Measurements from ENCODE around the gene EEF1AKMT3.
A peak's percentile ranks its signal among the peaks of the same experiment; 100 is the strongest.

EEF1AKMT3 gene

GRCh38 chr12:57751788-57752667, 20.4 kb upstream of the EEF1AKMT3 start, which contains the start of gene CDK4:
Gene CDK4, minus strand, starts transcription at chr12:57752310. Its CDS starts 593 bp downstream, at chr12:57751717.
- DNase-seq, result peak; percentile 96

- DNase-seq, result no peak
Observed at GRCh38 chr12:57752668-57753000, 19.8 kb upstream of the EEF1AKMT3 start.

GRCh38 chr12:57753756-57754337, 18.6 kb upstream of the EEF1AKMT3 start:
- DNase-seq, result no peak

- peak; percentile 77 for DNase-seq
Observed at GRCh38 chr12:57754411-57755193, 17.8 kb upstream of the EEF1AKMT3 start, which contains the start of gene MARCHF9. Gene MARCHF9, plus strand, starts transcription at chr12:57755103. Its CDS starts 426 bp downstream, at chr12:57755529.

DNA sequence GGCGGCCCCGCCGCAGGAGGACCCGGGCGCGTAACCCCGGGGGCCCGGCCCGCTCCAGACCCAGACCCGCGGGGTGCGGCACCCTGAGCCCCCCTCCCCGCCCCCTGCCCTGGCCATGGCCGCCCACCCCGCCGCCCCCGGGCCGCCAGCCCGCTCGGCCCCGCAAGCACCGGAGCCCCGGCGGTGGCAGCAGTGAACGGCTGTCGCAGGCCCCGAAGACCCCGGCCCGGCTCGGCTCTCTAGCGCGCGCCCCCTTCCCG, 17.3 kb upstream of the EEF1AKMT3 start:
- DNase-seq, result no peak

DNA sequence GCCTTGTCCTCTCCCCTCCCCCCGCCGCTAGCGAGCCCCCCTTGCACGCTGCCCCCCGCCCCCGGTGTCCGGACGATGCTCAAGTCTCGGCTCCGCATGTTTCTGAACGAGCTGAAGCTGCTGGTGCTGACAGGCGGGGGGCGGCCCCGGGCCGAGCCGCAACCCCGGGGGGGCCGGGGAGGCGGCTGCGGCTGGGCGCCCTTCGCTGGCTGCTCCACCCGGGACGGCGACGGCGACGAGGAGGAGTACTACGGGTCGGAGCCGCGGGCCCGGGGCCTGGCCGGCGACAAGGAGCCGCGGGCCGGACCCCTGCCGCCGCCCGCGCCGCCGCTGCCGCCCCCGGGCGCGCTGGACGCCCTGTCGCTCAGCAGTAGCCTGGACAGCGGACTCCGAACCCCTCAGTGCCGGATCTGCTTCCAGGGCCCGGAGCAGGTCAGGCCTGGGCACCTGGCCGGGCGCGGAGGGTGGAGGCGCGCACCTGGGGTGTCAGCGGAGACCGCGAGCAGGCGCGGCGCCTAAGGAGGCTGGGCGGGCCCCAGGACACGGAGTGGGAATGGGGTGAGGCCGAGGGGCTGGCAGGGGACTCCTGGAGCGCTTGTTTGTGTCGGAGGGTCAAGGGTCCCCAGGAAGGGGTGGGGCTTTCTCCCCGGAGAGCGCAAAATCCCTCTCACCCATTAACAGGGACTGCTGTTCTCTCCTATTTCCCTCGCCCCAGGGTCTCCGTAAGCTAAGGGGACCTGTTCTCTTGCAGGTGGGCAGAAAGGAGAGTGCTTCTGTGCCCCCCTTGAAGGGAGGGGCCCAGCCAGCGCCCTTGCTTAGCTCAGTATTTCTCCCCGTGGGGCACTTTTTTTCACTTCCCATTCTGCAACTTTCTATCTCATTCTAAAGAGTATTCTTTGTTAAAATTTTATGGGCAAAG, 16.7 kb upstream of the EEF1AKMT3 start:
- no peak for DNase-seq

GRCh38 chr12:57756406-57757341, 15.7 kb upstream of the EEF1AKMT3 start:
- DNase-seq, result peak; percentile 71

- no peak for DNase-seq
Observed at GRCh38 chr12:57757771-57758170, 14.6 kb upstream of the EEF1AKMT3 start.

DNA sequence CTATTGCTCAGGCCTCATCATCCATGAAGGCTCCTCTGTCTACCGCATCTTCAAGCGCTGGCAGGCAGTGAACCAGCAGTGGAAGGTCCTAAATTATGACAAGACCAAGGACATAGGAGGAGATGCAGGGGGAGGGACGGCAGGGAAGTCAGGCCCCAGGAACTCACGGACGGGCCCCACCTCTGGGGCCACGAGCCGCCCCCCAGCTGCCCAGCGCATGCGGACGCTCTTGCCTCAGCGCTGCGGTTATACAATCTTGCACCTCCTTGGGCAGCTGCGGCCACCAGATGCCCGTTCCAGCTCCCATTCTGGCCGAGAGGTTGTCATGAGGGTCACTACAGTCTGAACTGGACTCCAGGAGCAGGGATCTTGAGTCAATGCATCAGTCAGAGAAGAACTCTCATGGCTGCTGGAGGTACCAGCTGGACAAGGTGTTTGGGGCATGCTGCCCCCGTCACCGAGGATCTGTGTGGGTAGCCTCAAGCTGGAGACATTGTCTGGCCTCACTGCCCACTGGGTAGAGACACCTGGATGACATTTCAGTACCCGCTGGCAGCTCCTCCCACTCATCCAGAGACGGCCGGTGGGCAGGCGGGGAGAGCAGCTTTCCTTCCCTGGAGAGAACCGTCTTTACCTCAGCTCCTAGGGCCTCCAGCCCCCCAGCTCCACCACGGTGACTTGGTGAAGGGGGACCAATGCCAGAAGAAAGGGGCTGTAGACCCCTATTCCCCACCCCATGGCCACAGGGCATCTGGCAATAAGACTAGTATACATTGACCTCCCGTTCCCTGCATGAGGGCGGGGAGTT, 13.7 kb upstream of the EEF1AKMT3 start:
- DNase-seq, result no peak

GRCh38 chr12:57759360-57759980, 12.9 kb upstream of the EEF1AKMT3 start:
- no peak for DNase-seq

DNA sequence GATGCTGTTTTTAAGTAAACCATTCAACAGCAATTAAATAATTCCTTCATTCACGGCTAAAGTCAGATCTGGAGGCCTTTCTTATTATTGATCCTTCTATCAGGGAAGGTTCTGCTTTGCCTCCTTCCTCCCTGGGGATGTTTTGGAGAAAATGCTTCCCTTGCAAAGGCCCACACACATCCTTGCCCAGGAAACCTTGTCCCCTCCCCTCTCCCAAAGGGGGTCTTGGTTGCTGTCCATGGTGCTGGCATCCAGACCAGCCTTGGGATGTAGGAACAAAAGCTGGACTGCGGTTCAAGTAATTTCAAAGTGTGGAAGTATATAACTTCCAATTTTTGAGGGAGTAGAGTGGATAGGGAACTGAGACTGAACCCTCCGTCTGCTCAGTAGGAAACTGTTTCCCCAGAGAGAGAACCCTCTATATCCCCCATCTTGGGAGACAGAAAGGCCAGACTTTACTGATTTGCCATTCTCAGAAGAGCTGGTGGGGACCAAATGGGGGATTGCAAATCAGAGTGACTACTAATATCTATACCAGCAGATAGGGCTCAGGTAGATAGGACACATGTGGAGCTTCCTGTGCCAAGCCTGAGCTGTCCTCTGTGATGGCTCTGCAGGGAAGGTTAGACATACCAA, 11.9 kb upstream of the EEF1AKMT3 start:
- DNase-seq, result no peak

GRCh38 chr12:57761391-57761998, 10.9 kb upstream of the EEF1AKMT3 start:
- no peak for DNase-seq

DNA sequence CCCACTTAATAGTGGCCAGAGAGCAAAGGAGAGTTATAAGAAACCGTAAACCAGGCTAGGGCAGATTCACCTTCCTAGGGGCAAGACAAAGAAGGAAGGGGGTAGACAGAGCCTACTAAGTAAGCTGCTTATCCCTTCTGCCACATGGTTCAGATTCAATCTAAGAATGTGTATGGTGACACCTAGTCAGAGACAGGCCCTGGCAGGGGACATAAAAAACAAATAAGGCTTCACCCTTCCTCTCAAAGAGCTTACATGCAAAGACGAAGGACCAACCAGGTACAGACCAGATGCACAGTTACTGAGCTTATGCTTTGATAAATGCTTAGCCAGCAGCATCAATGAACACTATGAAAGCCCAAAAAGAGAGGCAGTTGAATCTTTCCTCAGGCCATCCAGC, 10.0 kb upstream of the EEF1AKMT3 start:
- no peak for DNase-seq

DNA sequence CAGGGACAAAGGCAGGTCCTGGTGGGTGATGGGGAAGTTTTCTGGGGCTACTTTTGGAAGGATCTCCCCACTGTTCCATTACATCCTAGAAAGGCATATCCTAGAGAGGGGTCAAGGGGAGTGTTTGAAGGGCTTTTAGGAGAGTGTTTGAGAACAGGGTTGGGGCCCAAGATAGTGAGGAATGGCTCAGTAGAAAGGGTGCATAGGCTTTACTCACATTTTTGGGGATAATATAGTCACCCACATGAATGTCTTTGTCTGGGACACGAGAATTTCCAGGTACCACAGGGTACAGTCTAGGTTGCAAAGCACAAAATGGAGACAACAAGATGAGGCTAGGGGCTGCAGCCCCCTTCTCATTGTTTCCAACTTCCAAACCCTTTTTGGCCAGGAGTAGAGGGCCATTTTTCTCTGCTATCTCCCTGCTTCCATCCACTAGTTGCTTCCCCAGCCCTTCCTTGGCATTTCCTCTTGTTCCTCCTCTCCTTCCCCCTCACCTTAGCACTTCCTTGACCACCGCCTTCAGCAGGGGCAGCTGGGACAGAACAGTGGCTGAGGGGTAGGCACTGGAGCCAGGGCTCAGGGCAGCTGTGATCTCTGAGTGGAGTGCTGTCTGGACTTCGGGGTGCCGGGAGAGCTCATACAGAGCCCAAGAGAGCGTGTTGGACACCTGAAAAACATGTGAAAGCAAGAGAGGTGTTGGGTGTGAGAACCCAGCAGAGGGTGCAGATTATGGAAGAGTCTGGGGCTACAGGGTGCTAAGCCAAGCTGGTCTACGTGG, 8.3 kb upstream of the EEF1AKMT3 start:
- no peak for DNase-seq

GRCh38 chr12:57764662-57765002, 7.8 kb upstream of the EEF1AKMT3 start:
- no peak for DNase-seq

GRCh38 chr12:57765003-57765697, 7.3 kb upstream of the EEF1AKMT3 start:
- DNase-seq, result peak; percentile 67

GRCh38 chr12:57765698-57766463, 6.5 kb upstream of the EEF1AKMT3 start:
- no peak for DNase-seq
